ENCODE data around the gene RNU11.

Gene RNU11

DNA sequence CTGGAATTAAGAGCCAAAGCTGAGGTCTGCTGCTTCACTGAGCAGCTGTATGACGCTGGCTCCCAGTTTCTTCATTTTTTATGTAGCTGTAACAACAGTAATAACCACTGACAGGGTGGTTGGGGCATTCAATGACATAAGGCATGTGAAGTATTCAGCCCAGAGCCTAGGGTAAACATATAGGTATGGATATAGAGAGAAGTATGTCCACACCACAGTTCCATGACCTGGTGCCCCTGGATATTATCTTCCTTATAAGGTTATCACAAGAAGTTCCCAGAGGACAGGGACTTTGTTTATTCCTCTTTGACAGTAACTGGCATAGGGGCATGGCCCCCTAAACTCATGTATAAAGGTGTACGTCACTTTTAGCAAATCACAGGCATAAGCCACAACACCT lies 41.6 kb upstream of the RNU11 start:
- DNase-seq (ENCODE audit: extremely low read depth, insufficient read length), result no peak
- Histone ChIP-seq H3K36me3 (ENCODE audit: control insufficient read depth, insufficient read depth, low read length) (peaks cover 20% of the 10 kb centered on the region), H3K4me3 (replicated peaks; ENCODE audit: low read depth, low read length) (no peak overlapping the region), H3K27me3 (replicated peaks; ENCODE audit: control insufficient read depth, insufficient read depth, low read length) (no peaks in the 10 kb centered on the region)
- TF ChIP-seq, protein P1, sequence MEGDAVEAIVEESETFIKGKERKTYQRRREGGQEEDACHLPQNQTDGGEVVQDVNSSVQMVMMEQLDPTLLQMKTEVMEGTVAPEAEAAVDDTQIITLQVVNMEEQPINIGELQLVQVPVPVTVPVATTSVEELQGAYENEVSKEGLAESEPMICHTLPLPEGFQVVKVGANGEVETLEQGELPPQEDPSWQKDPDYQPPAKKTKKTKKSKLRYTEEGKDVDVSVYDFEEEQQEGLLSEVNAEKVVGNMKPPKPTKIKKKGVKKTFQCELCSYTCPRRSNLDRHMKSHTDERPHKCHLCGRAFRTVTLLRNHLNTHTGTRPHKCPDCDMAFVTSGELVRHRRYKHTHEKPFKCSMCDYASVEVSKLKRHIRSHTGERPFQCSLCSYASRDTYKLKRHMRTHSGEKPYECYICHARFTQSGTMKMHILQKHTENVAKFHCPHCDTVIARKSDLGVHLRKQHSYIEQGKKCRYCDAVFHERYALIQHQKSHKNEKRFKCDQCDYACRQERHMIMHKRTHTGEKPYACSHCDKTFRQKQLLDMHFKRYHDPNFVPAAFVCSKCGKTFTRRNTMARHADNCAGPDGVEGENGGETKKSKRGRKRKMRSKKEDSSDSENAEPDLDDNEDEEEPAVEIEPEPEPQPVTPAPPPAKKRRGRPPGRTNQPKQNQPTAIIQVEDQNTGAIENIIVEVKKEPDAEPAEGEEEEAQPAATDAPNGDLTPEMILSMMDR (IDR thresholded peaks at IDR 0.05; ENCODE audit: insufficient read depth, low read length, poor library complexity, severe bottlenecking), result no peak

DNA sequence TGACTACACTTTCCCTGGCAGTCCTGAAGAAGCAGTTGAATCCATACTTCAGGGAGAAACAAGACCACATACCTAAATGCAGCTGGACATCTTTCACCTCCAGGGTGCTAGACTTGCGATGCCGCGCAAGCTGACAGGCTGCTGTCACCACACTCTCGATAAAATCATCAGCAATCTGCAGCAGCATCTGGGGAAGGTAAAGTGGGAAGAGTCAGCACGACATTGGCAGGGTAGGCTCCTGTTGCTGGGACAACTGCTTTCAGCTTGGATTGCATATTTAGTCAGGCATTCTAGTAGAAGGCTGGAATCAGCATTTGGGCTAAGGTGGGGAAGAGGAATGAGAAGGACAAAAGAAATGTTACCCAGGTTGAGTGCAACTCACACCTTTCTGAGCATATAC lies 35.2 kb upstream of the RNU11 start:
- peaks cover 12% of the 10 kb centered on the region for H3K36me3 ChIP-seq (ENCODE audit: control insufficient read depth, insufficient read depth, low read length)
- no peak for DNase-seq (ENCODE audit: extremely low read depth, insufficient read length)
- H3K4me3 ChIP-seq (replicated peaks; ENCODE audit: low read depth, low read length), result no peak overlapping the region
- H3K27me3 ChIP-seq (replicated peaks; ENCODE audit: control insufficient read depth, insufficient read depth, low read length), result no peaks in the 10 kb centered on the region
- TF ChIP-seq, protein P1 (IDR thresholded peaks at IDR 0.05; ENCODE audit: insufficient read depth, low read length, poor library complexity, severe bottlenecking), result no peak

DNA sequence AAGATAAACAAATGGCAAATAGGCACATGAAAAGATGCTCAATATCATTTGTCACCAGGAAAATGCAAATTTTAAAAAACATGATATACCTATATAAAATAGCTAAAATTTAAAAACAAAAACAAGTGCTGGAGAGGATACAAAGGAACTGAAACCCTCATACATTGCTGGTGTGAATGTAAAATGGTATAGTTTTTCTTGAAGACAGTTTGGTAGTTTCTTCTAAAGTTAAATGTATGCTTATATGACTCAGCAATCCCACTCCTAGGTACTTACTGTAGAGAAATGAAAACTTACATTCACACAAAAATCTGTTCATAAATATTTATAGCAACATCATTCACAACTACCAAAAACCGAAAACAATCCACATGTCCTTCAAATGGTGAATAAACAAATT lies 16.7 kb upstream of the RNU11 start:
- no peaks in the 10 kb centered on the region; the same call in 1 of the 2 replicates for H3K36me3 ChIP-seq (ENCODE audit: control insufficient read depth, insufficient read depth, low read length)
- DNase-seq (ENCODE audit: extremely low read depth, insufficient read length), result peak; percentile 23
- H3K4me3 ChIP-seq (replicated peaks; ENCODE audit: low read depth, low read length), result no peak overlapping the region
- H3K27me3 ChIP-seq (replicated peaks; ENCODE audit: control insufficient read depth, insufficient read depth, low read length), result no peaks in the 10 kb centered on the region
- TF ChIP-seq, protein P1 (IDR thresholded peaks at IDR 0.05; ENCODE audit: insufficient read depth, low read length, poor library complexity, severe bottlenecking), result no peak

DNA sequence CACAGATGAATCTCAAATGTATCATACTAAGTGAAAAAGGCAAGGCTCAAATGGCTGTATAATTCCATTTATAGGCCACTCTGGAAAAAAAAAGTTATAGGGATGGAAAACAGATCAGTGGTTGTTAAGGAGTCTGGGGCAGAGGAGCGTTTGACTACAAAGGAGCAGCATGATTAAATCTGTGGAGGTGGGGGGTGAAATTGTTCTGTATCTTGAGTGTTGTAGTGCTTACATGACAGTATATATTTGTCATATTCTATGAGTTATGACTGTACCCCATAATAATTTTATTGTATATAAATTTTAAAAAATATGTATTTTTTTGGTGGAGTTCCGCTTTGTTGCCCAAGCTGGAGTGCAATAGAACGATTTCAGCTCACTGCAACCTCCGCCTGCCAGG lies 15.8 kb upstream of the RNU11 start:
- Histone ChIP-seq H3K4me3 (replicated peaks; ENCODE audit: low read depth, low read length) (no peak overlapping the region), H3K36me3 (ENCODE audit: control insufficient read depth, insufficient read depth, low read length) (no peaks in the 10 kb centered on the region; the same call in 1 of the 2 replicates), H3K27me3 (replicated peaks; ENCODE audit: control insufficient read depth, insufficient read depth, low read length) (no peaks in the 10 kb centered on the region)
- TF ChIP-seq, protein P1 (IDR thresholded peaks at IDR 0.05; ENCODE audit: insufficient read depth, low read length, poor library complexity, severe bottlenecking), result no peak
- DNase-seq (ENCODE audit: extremely low read depth, insufficient read length), result no peak

DNA sequence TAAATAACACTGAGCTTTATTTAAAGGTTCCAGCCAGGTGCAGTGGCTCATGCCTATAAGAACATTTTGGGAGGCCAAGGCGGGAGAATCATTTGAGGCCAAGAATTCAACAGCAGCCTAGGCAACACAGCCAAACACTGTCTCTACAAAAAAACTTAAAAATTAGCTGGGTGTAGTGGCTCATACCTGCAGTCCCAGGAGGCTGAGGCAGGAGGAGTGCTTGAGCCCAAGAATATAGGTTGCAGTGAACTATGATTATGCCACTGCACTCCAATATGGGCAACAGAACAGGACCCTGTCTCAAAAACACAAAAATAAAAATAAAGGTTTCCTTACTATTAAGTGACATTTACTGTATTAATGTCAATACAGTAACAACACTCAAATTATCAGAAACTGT lies 7.6 kb upstream of the RNU11 start:
- Histone ChIP-seq H3K36me3 (ENCODE audit: control insufficient read depth, insufficient read depth, low read length) (no peaks in the 10 kb centered on the region), H3K27me3 (replicated peaks; ENCODE audit: control insufficient read depth, insufficient read depth, low read length) (no peaks in the 10 kb centered on the region), H3K4me3 (replicated peaks; ENCODE audit: low read depth, low read length) (no peak overlapping the region)
- TF ChIP-seq, protein P1 (IDR thresholded peaks at IDR 0.05; ENCODE audit: insufficient read depth, low read length, poor library complexity, severe bottlenecking), result peak; percentile 47
- no peak for DNase-seq (ENCODE audit: extremely low read depth, insufficient read length)
